Mesothelial cell of epicardium (in vitro differentiated cells): ENCODE measurements around the gene SH3RF3. TPM values are rescaled to one million over a fixed set of nuclear protein-coding genes. Genes with fewer than 3 reads are reported as not detected.

Experiments used
- DNase-seq, 2 experiments: peaks; one replicate each; pipeline ENCODE4 v3.0.0; 2021; ENCODE audit warnings: low spot score in 2 of 2; ENCODE audit not compliant: unreplicated experiment in 2 of 2
- H3K27ac Mint-ChIP-seq: 2 replicates; pipeline ENCODE4 v1.8.0; 2021; ENCODE audit warnings: mixed read lengths
- H3K27me3 Mint-ChIP-seq: 2 replicates; pipeline ENCODE4 v1.8.0; 2021; ENCODE audit warnings: low read depth, mixed read lengths
- H3K36me3 Mint-ChIP-seq: 2 replicates; pipeline ENCODE4 v1.8.0; 2021; ENCODE audit warnings: mixed read lengths
- H3K4me1 Mint-ChIP-seq: 2 replicates; pipeline ENCODE4 v1.8.0; 2021; ENCODE audit warnings: mixed read lengths
- H3K4me3 Mint-ChIP-seq: 2 replicates; pipeline ENCODE4 v1.8.0; 2021; ENCODE audit warnings: mild to moderate bottlenecking, moderate library complexity, mixed read lengths
- H3K9me3 Mint-ChIP-seq: 2 replicates; pipeline ENCODE4 v1.8.0; 2021; ENCODE audit warnings: mixed read lengths
- total RNA-seq: library from RNA; stranded (reverse); gene quantifications from 3 replicates; pipeline ENCODE4 v1.2.1, GENCODE V29; 2021
- TF ChIP-seq, protein P1 (sequence below): fragments of 200-600 bp; sonication (generic); IDR thresholded peaks from one replicate; pipeline ENCODE4 v1.5.0; 2021; ENCODE audit warnings: antibody characterized with exemption; ENCODE audit not compliant: unreplicated experiment

SH3RF3 gene
- total RNA-seq, 1 donor from 2014 or later, result 2.7 TPM

DNA sequence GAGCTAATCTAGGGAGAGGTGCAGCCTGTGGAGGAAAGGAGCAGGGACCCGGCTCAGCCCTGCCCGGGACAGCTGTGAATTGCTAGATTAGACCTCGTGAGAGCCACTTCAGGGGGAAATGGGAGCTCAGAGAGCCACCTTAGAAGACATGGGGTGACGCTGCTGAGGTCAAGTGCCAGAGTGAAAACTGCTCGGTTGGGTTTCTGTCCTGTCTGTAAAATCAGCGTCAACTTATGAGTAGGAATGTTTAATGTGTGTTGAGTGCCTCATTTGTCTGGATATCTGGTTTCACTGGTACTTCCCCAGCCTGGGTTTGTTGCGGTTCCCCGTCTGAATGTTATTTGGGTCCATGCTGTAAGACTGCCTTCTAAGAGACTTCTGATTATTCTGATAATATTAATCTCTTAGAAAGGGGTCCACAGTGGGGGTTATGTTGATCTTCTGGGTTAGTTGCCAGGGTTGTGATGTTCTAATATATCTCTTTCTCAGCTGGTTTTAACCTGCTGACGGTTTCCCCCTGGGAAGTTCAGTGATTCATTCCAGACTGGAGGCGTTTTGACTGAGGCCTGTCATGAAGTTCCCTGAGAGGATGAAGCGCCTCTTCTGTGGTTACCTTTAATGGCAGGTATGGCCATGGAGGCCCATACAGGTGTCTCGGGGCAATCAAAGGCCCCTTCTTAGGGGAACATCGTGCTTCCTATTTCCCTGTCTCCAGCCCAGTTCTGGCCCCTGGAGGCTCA lies 175.9 kb downstream of the SH3RF3 start:
- Mint-ChIP-seq H3K27me3 (peaks cover 10% of the 10 kb centered on the region), H3K27ac (no peak overlapping the region), H3K4me1 (no peaks in the 10 kb centered on the region), H3K4me3 (no peak overlapping the region), H3K36me3 (no peaks in the 10 kb centered on the region), H3K9me3 (no peaks in the 10 kb centered on the region)
- TF ChIP-seq, protein P1, sequence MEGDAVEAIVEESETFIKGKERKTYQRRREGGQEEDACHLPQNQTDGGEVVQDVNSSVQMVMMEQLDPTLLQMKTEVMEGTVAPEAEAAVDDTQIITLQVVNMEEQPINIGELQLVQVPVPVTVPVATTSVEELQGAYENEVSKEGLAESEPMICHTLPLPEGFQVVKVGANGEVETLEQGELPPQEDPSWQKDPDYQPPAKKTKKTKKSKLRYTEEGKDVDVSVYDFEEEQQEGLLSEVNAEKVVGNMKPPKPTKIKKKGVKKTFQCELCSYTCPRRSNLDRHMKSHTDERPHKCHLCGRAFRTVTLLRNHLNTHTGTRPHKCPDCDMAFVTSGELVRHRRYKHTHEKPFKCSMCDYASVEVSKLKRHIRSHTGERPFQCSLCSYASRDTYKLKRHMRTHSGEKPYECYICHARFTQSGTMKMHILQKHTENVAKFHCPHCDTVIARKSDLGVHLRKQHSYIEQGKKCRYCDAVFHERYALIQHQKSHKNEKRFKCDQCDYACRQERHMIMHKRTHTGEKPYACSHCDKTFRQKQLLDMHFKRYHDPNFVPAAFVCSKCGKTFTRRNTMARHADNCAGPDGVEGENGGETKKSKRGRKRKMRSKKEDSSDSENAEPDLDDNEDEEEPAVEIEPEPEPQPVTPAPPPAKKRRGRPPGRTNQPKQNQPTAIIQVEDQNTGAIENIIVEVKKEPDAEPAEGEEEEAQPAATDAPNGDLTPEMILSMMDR, result no peak
- no peak for DNase-seq

DNA sequence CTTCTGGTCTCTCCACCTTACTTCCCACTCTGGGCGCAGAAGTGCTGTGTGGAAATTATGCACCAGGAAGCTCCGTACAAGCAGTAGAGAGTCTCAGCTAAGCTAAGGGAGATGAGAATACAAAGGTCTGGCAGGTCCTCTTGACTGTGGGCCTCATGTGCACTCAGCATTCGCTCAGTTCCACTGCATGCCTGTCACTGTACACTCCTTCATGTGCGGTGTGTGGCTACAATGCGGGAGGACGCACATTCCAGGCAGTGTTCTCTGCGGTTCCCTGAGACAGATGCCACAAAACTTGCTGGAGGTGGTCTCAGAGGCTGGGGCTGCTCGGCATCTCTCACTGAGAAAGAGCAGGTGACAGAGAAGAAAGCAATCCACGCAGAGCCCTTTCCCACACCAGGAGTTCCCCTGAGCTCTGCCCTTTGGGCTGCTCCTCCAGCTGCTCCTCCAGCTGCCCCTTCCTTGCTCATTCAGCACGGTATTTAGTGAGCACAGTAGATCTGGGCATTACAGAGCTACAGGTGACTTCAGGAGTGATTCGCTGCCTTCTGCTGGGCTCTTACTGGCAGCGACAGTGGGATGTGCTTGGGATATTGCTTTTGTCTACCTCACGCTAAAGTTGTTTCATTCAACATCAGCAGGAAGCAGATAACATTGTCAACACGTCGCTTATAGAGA lies 176.6 kb downstream of the SH3RF3 start:
- no peak overlapping the region for H3K4me3 Mint-ChIP-seq
- TF ChIP-seq, protein P1, result no peak

DNA sequence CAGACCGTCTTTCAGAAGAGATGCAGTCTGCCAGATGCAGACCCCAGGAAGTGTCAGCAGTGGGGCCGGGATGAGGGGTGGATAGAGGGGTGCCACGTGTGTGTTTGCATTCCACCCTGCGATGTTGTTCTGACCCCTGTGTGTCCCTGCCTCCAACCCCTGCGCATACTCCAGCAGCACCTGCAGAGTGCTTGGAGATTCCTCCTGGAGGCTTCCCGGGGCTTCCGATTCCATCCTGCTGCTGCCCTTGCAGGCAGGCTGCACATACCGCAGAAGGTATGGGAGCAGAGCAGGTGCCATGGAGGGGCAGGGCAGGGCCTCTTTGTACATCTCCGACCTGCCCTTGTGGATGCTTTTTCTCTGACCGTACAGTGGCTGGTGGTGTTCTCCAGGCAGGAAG lies 177.2 kb downstream of the SH3RF3 start:
- H3K27ac Mint-ChIP-seq, result no peak overlapping the region
- H3K36me3 Mint-ChIP-seq, result no peaks in the 10 kb centered on the region
- H3K27me3 Mint-ChIP-seq, result peaks cover 10% of the 10 kb centered on the region
- no peaks in the 10 kb centered on the region for H3K4me1 Mint-ChIP-seq
- TF ChIP-seq, protein P1, result no peak
- no peak overlapping the region for H3K4me3 Mint-ChIP-seq
- DNase-seq, result no peak
- H3K9me3 Mint-ChIP-seq, result no peaks in the 10 kb centered on the region

More for the DNA sequence above, 176.6 kb downstream of the SH3RF3 start:
- Mint-ChIP-seq H3K36me3 (no peaks in the 10 kb centered on the region), H3K4me1 (no peaks in the 10 kb centered on the region), H3K27me3 (peaks cover 10% of the 10 kb centered on the region), H3K27ac (no peak overlapping the region), H3K9me3 (no peaks in the 10 kb centered on the region)
- DNase-seq, result no peak

DNA sequence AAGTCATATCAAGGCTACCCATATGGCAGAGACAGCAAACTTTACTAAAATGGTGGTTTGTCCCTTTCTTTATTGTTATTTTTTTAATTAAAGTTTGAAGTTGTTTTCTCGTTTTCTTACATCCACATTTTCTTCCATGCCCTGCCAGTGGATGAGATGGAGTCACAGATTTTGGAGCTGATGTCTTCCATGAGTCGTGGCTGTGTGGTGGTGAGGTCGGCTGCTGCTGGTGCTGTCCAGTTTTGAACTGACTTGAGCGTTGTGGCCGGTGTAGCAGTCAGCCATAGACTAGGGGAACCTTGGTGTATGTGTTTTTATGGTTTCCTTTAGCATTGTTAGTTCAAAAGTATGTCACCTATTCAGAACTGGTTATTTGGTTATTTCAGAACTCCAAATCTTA lies 182.8 kb downstream of the SH3RF3 start:
- H3K4me1 Mint-ChIP-seq, result no peaks in the 10 kb centered on the region
- peaks cover 8% of the 10 kb centered on the region for H3K27me3 Mint-ChIP-seq
- no peak for DNase-seq
- no peak overlapping the region for H3K27ac Mint-ChIP-seq
- no peaks in the 10 kb centered on the region for H3K9me3 Mint-ChIP-seq
- TF ChIP-seq, protein P1, result no peak
- H3K36me3 Mint-ChIP-seq, result no peaks in the 10 kb centered on the region
- H3K4me3 Mint-ChIP-seq, result no peak overlapping the region

DNA sequence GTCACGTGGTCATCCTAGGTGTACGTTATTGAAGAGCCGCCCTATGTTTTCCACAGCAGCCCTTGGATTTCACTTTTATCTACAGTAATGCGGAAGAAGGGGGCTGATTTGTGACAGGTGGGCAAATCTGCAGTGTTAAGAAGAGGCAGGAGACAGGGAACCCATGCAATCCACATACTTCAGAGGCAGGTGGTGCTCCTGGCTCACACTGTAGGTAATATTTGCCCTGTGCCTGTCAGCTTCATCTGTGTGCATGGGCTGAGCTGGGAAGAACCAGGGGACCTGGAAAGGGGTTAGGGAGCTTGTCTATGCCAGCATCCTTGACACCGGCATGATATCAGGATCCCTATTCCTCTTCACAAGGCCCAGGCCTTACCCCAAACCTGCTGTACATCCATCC lies 183.9 kb downstream of the SH3RF3 start:
- Mint-ChIP-seq H3K36me3 (no peaks in the 10 kb centered on the region), H3K4me1 (no peaks in the 10 kb centered on the region), H3K9me3 (no peaks in the 10 kb centered on the region), H3K27me3 (peaks cover 7% of the 10 kb centered on the region), H3K27ac (no peak overlapping the region), H3K4me3 (no peak overlapping the region)
- no peak for DNase-seq
- TF ChIP-seq, protein P1, result no peak
